ENCODE data around the gene ADAM12. TPM values are rescaled to one million over a fixed set of nuclear protein-coding genes. Genes with fewer than 3 reads are reported as not detected.

Gene ADAM12
- polyA plus RNA-seq, 1 of the 3 experiments (the other 2 are of a cell fraction): 25.0 TPM

DNA sequence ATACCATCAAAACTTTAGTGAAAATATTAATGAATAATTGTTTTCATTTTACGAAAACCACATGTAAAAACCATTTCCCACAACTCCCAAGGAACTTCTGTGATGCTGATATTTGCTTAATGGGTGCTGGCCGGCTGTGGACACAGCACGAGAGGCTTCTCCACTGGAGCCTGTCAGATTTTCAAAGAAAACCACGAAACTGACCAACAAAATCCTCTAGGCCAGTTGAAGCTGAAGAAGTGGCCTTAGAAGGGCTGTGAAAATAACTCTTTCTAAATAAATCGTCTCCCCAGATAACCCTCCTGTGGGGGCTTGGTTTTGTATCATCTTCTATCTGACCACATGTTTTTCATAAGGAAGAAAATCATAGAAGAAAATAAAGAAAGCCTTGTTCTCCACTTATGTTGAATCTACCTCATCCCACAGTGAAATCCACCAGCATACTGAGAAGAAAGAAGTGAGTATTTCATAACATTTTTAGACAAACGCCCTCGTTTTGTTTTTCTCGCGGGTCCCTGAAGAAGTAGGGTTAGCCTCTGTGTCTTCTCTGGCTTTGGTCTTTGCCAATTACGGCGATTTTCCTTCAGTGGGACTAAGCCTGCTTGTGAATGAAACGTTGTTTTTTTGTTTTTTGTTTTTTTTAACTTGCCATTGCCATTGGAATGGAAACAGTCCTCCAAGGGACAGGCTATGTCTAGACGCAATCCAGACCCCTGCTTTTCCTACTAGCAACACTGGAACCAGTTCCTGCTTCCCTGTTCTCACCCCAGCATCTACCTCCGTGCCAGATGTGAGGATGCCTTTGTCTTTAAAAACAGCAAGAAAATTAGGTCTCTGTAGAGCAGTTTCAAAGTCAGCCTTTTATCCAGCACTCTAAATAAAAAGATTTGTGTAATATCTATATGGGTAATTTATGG, 123.9 kb downstream of the ADAM12 start:
- Histone ChIP-seq H3K27ac (ENCODE audit: low read depth in 2 of 2, low read length in 1 of 2) (peak overlapping the region; percentile 74 to 83; a peak in 3 of 4 replicates), H3K4me1 (ENCODE audit: control insufficient read depth in 1 of 2, insufficient read depth in 2 of 2, low read depth in 1 of 2, low read length in 1 of 2) (peaks cover 7 to 21% of the 10 kb centered on the region in 2 experiments), H3K79me2 (ENCODE audit: insufficient read depth) (no peaks in the 10 kb centered on the region), H3K9ac (no peak overlapping the region), H3K9me2 (no peaks in the 10 kb centered on the region), H3F3A (replicated peaks; ENCODE audit: insufficient read depth) (peaks cover 5% of the 10 kb centered on the region), H3K36me3 (replicated peaks in 1 of 2; ENCODE audit: control insufficient read depth in 1 of 2, insufficient read depth in 2 of 2, low read length in 1 of 2) (no peaks in the 10 kb centered on the region), H3K4me3 (ENCODE audit: low read depth in 2 of 2, low read length in 1 of 2) (no peak overlapping the region), H2AFZ (ENCODE audit: low read depth) (peak overlapping the region; percentile 17; the same call in 1 of the 2 replicates), H4K20me1 (ENCODE audit: insufficient read depth) (no peaks in the 10 kb centered on the region), H3K4me2 (peak overlapping the region; percentile 42; the same call in 1 of the 2 replicates), H3K9me3 (no peaks in the 10 kb centered on the region), H3K27me3 (ENCODE audit: insufficient read depth) (no peaks in the 10 kb centered on the region)
- TF ChIP-seq TCF12 (IDR thresholded peaks at IDR 0.05) (0 out of 2 replicates have a peak, but pooled peaks have one; percentile 9), JUND (IDR thresholded peaks at IDR 0.05) (no peak)
- CTCF ChIA-PET: interaction anchor here (1.4 kb wide), 1 partner anchor 123 kb away, joined by 3 read pairs; no protein-coding TSS in a partner anchor
- POLR2A ChIA-PET: no interaction called here
- 61% methylated on average over 14 of the region's 14 CpGs for WGBS (ENCODE audit: low lambda C conversion rate)
- DNase-seq: peak; percentile 51

DNA sequence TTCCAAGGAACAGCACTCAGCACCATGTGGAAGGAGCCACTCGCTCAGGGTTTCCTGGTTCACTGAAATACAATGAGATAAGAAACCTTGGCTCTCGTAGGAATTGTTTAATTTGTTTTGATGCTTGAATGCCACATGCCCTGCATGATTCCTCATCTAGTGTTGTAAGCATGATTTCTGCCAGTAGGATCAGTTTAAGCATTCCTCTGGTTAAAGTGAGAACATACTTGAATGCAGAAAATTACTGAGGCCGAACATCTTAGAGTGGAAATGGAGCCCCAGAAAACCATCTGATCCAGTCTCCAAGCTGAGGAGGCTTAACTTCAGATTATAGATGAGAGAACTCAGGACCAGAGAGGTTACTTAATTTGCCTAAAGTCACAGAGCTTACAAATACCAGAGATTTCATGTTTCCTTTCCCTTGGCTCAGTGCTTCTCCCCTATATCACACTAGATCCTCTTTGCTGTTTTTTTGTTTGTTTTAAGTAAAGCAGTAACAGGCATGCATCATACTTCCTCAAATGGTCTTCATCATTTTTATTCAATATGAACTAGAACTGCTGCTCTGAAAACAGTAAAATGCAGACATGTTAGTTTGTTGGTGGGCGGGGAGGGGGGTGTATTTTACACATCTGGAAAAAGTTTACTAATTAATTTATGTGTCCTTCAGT, 125.1 kb downstream of the ADAM12 start:
- peaks cover 5% of the 10 kb centered on the region for H3F3A ChIP-seq (replicated peaks; ENCODE audit: insufficient read depth)
- H3K4me2 ChIP-seq: no peak overlapping the region
- peak overlapping the region; percentile 47 to 74; a peak in 2 of 4 replicates for H3K27ac ChIP-seq (ENCODE audit: low read depth in 2 of 2, low read length in 1 of 2)
- H3K4me3 ChIP-seq (ENCODE audit: low read depth in 2 of 2, low read length in 1 of 2): no peak overlapping the region
- H3K27me3 ChIP-seq (ENCODE audit: insufficient read depth): no peaks in the 10 kb centered on the region
- no peaks in the 10 kb centered on the region for H4K20me1 ChIP-seq (ENCODE audit: insufficient read depth)
- no peaks in the 10 kb centered on the region for H3K9me3 ChIP-seq
- H3K4me1 ChIP-seq (ENCODE audit: control insufficient read depth in 1 of 2, insufficient read depth in 2 of 2, low read depth in 1 of 2, low read length in 1 of 2): peaks cover 7 to 21% of the 10 kb centered on the region in 2 experiments
- POLR2A ChIA-PET: no interaction called here
- H3K9me2 ChIP-seq: no peaks in the 10 kb centered on the region
- 80% methylated on average over 4 of the region's 4 CpGs for WGBS (ENCODE audit: low lambda C conversion rate)
- CTCF ChIA-PET: interaction anchor here (1.2 kb wide), 1 partner anchor 27 kb away, joined by 3 read pairs; no protein-coding TSS in a partner anchor
- no peak for DNase-seq
- no peaks in the 10 kb centered on the region for H3K79me2 ChIP-seq (ENCODE audit: insufficient read depth)
- no peaks in the 10 kb centered on the region for H3K36me3 ChIP-seq (replicated peaks in 1 of 2; ENCODE audit: control insufficient read depth in 1 of 2, insufficient read depth in 2 of 2, low read length in 1 of 2)
- H2AFZ ChIP-seq (ENCODE audit: low read depth): no peak overlapping the region
- peak in 1 of 2 experiments; percentile 43; a peak in 1 of 4 replicates for TF ChIP-seq EP300 (IDR thresholded peaks at IDR 0.05; ENCODE audit: borderline replicate concordance in 1 of 2, low read depth in 1 of 2, low read length in 1 of 2)
- no peak for TF ChIP-seq SMC3 (IDR thresholded peaks at IDR 0.05; ENCODE audit: low read depth, low read length)
- TF ChIP-seq, protein P1, sequence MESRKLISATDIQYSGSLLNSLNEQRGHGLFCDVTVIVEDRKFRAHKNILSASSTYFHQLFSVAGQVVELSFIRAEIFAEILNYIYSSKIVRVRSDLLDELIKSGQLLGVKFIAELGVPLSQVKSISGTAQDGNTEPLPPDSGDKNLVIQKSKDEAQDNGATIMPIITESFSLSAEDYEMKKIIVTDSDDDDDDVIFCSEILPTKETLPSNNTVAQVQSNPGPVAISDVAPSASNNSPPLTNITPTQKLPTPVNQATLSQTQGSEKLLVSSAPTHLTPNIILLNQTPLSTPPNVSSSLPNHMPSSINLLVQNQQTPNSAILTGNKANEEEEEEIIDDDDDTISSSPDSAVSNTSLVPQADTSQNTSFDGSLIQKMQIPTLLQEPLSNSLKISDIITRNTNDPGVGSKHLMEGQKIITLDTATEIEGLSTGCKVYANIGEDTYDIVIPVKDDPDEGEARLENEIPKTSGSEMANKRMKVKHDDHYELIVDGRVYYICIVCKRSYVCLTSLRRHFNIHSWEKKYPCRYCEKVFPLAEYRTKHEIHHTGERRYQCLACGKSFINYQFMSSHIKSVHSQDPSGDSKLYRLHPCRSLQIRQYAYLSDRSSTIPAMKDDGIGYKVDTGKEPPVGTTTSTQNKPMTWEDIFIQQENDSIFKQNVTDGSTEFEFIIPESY (IDR thresholded peaks at IDR 0.05; ENCODE audit: borderline replicate concordance, low read depth): no peak
- TF ChIP-seq EZH2phosphoT487 (IDR thresholded peaks at IDR 0.05; ENCODE audit: borderline replicate concordance, low read depth): no peak
- TF ChIP-seq JUND (IDR thresholded peaks at IDR 0.05): no peak
- TF ChIP-seq YY1 (IDR thresholded peaks at IDR 0.05; ENCODE audit: low read depth): no peak
- no peak overlapping the region for H3K9ac ChIP-seq

All from SK-N-SH (cell line).